Right kidney (tissue), 1 donor: ENCODE measurements around the gene PCP2.

Experiments used
- DNase-seq: peaks from one replicate; pipeline ENCODE4 v3.0.0-alpha.2; 2016

PCP2 gene

GRCh38 chr19:7618771-7619510 lies 14.6 kb downstream of the PCP2 start:
- no peak for DNase-seq

GRCh38 chr19:7618348-7618747 lies 15.2 kb downstream of the PCP2 start:
- peak; percentile 28 for DNase-seq

DNA sequence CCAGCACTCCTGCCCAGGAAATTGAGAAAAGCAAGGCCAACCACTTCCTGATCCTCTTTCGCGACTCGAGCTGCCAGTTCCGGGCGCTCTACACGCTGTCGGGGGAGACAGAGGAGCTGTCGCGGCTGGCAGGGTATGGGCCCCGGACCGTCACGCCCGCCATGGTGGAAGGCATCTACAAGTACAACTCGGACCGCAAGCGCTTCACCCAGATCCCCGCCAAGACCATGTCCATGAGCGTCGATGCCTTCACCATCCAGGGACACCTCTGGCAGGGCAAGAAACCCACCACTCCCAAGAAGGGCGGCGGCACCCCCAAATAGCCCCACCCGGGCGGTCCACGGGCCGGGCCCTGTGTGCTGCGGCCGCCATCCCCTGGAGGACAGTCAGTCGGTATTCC lies 15.8 kb downstream of the PCP2 start:
- no peak for DNase-seq

GRCh38 chr19:7617172-7617571 lies 16.3 kb downstream of the PCP2 start:
- DNase-seq, result no peak

GRCh38 chr19:7614859-7615741 lies 18.4 kb downstream of the PCP2 start:
- DNase-seq, result no peak

GRCh38 chr19:7612282-7613274 lies 20.9 kb downstream of the PCP2 start:
- DNase-seq, result no peak

DNA sequence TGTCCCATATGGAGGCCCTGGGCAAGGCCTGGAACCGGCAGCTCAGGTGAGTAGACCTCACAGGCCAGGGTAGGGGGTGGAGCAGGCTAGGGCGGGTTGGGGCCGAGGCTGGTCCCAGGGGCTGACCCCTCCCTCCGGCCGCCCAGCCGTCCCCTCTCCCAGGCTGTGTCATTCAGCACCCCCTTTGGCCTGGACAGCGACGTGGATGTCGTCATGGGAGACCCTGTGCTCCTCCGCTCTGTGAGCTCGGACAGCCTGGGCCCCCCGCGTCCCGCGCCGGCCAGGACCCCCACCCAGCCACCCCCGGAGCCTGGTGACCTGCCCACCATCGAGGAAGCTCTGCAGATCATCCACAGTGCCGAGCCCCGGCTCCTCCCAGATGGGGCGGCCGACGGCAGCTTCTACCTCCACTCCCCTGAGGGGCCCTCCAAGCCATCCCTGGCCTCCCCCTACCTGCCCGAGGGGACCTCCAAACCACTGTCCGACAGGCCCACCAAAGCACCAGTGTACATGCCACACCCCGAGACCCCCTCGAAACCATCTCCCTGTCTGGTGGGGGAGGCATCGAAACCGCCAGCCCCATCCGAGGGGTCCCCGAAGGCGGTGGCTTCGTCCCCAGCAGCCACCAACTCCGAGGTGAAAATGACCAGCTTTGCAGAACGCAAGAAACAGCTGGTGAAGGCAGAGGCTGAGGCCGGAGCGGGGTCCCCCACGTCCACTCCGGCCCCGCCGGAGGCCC lies 21.8 kb downstream of the PCP2 start:
- DNase-seq, result no peak

GRCh38 chr19:7610491-7611240 lies 22.9 kb downstream of the PCP2 start:
- DNase-seq, result no peak

DNA sequence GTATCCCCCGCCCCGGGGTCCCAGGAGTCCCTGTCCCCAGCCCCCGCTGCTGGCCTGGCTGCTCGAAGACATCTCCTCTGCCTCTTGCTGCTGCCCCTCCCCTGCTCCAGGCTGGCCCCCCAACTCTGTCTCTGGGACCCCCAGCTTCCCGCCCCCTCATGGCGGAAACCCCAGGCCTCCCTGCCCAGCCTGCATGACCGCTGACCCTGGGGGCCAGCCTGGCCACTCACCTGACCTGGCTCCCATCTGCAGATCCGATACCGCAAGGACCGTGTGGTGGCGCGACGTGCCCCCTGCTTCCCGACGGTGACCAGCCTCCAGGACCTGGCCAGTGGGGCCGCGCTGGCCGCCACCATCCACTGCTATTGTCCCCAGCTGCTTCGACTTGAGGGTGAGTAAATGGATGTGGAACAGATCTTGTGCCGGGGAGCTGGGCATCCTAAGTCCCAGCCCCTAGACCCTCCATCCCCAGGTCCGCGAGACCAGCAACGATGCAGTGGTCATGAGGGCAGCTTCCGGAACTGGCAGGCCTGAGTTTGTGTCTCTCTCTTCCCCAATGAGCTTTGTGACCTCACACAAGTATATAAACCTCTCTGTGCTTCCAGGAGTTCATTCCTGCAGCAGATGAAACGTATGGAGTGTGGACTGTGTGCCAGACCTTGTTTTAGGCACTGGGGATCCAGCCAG lies 25.5 kb downstream of the PCP2 start:
- no peak for DNase-seq

DNA sequence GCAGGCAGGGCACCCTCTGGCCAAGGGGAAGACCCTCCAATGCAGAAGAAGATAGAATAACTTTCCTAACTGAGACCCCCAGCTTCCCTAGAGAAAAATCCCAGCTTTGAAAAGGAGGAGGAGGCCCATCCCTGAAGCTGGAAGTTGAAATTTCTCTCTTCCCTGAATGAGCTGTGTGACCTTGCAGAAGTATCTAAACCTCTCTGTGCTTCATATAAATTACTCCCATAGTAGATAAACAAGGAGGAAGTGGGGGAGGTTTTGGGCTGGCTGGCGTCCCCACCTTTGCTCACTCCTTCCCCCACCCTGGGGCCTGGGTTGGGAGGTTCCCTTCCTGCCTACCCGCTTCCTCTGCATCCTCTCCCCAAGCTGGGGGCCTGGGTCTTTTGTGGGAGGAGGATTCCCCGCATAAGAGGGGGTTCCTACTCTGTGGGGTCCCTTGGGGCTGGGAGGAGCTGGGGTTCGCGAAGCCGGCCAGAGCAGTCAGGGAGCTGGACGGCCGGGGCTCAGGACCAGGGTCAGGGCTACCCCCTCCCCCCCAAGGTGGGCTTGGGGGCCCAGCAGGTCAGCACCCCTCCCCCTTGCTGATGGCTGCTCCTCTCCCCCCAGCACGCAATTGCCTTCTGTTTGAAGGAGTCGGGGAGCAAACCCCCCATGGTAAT lies 26.2 kb downstream of the PCP2 start:
- no peak for DNase-seq

DNA sequence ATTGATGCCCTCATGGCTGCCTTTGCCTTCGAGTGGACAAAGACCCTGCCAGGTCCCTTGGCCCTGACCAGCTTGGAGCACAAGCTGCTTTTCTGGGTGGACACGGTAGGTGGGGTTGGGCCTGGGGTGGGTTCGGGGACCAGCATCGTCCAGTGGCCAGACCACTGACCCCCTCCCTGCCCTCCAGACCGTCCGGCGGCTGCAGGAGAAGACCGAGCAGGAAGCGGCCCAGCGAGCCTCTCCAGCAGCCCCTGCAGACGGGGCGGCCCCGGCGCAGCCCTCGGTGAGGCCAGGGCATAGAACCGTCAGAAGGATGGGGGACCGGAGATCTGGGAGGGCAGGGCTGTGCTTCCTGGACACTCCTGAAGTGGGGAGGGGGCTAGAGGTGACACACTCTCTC lies 27.2 kb downstream of the PCP2 start:
- no peak for DNase-seq

DNA sequence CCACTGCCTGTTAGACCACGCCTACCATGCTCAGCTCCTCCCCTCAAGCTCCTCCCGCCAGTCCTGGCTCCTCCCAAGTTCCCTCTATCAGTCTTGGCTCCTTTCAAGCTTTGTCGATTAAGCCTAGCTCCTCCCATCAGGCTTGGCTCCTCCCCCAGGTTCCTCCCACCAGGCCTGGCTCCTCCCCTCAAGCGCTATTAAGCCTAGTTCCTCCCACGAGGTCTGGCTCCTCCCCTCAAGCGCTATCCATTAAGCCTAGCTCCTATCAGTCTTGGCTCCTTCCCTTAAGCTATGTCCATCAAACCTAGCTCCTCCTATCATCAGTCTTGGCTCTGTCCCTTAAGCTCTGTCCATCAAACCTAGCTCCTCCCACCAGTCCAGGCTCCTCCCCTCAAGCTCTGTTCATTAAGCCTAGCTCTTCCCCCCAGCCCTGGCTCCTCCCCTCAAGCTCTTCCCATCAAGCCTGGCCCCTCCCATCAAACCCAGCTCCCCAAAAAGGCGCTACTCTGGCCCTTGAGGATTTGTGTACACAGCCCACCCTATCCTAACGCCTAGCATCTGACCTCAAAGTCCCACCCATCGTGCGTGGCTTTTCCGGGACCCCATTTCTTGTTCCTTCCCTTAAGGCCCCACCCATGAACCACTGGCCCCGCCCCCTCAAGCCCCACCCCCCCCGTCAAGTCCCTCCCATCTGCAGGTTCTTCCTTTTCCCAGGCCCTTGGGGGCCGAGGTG lies 27.9 kb downstream of the PCP2 start:
- no peak for DNase-seq

- DNase-seq, result no peak
These were observed 29.6 kb downstream of the PCP2 start for GRCh38 chr19:7603919-7604318.

GRCh38 chr19:7602935-7603497 lies 30.5 kb downstream of the PCP2 start:
- DNase-seq, result no peak

GRCh38 chr19:7602240-7602934 lies 31.1 kb downstream of the PCP2 start:
- no peak for DNase-seq

DNA sequence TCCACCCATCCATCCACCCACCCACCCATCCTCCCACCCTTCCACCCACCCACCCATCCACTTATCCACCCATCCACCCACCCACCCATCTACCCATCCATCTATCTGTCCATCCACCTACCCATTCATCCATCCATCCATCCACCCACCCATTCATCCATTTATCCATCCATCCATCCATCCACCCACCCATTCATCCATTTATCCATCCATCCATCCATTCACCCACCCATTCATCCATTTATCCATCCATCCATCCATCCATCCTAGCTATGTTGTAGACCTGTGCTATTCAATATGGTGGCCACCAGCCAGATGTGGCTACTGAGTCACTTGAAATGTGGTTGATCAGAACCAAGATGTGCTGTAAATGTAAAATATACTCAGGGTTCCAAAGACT lies 32.8 kb downstream of the PCP2 start:
- DNase-seq, result no peak

GRCh38 chr19:7598180-7598579 lies 35.3 kb downstream of the PCP2 start:
- no peak for DNase-seq

DNA sequence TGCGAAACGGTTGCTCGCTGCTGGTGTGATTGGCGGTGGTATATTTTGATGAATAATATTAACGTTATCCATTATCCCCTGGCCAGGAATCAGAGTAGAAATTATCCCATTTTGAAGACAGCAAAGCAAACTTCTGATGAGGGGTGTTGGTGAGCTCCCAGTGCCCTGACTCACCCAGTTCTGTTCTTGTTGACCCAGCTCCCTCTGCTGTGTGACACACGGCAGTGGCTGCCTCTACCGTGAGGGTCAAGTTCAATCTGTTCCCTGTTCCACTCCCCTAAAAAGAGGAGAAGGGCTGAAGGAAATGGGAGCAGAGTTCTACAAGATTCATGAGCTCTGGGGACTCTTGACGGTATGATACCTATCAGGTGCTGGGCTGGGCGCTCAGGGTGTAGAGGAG lies 35.8 kb downstream of the PCP2 start:
- DNase-seq, result no peak
